ENCODE results near the gene NUDT2.
"Not testable (repeated sequence)": the region's sequence is repeated elsewhere in the genome, so short reads cannot be mapped to it uniquely, and the experiment has no call there.

NUDT2 gene

DNA sequence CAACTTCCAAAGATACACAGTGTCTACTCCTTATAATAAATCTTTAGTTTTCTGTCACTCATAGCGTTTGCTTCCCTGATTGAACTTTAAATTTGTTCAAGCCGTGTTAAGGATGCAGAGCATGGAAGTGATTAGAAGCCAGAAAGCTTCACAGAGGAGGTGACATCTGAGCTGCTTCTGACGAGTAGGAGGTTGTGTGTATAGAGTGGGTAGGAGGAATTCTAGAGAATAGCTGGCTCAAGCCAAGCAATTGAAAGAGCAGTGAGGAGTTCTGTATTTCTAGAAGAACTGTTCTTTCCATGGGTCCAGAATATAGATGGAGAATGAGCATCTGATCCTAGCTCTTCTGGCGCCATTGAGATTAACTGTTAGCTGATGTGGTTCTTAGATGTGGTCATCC lies 6.0 kb downstream of the NUDT2 start:
- DNase-seq (ENCODE audit: low spot score), result no peak

DNA sequence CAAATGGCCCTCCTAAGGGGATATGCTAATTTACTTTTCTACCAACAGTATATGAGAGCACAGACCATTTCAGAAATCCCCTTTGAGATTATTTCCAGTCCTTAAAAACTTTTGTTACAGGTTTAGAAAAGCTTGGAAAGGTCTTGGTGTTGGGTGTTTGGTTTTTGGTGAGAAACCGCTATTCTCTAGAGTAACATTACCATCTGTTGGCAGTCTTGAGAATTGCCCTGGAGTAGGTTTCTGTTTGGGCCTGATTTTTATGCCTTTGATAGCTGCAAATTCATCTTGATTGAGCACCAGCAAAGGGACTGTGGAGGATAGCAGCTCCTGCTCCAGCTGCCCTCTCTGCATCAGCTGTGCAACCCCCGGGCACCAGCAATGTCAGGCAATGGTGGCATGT lies 8.0 kb downstream of the NUDT2 start:
- no peak for DNase-seq (ENCODE audit: low spot score)

DNA sequence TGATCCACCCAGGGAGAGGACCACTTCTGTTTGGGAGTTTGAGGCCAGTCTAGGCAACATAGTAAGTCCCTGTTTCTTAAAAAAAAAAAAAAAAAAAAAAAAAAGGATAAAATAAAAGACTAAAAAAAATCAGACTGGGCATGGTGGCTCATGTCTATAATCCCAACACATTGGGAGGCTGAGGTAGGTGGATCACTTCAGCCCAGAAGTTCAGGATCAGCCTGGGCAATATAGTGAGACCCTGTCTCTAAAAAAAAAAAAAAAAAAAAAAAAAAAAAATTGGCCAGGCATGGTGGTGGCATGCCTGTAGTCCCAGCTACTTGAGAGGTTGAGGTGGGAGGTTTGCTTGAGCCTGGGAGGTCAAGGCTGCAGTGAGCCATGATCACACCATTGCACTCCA lies 8.7 kb downstream of the NUDT2 start:
- DNase-seq (ENCODE audit: low spot score), result not testable (repeated sequence)

DNA sequence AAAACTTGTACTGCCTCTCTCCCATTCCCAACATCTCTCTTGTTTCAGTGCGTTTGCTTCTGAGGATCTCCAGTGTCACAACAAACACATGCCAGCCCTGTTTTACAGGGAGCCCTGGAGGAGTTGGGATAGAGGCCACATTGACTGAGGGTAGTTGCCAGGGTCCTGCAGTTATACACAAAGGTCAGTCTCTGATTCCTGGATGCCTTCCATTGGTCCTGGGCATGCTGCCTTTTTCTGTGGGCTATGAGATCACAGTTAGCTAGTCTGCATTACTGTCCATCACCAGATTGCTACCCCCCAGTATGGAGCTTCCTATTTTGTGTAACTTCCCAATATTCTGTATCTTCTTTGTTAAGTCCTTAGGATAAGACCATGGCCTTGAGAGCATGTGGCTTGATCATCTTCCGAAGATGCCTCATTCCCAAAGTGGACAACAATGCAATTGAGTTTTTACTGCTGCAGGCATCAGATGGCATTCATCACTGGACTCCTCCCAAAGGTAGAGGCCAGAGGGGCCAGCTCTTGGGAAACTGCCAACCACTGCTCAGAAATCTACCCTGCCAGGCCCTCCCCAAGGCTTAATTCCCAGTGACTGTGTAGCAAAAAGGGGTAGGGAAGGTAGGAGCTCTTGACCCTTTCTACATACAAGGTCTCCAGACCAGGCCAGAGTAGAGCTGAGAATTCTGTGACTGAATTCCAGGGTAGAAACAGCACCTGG lies 9.5 kb downstream of the NUDT2 start:
- no peak for DNase-seq (ENCODE audit: low spot score)

DNA sequence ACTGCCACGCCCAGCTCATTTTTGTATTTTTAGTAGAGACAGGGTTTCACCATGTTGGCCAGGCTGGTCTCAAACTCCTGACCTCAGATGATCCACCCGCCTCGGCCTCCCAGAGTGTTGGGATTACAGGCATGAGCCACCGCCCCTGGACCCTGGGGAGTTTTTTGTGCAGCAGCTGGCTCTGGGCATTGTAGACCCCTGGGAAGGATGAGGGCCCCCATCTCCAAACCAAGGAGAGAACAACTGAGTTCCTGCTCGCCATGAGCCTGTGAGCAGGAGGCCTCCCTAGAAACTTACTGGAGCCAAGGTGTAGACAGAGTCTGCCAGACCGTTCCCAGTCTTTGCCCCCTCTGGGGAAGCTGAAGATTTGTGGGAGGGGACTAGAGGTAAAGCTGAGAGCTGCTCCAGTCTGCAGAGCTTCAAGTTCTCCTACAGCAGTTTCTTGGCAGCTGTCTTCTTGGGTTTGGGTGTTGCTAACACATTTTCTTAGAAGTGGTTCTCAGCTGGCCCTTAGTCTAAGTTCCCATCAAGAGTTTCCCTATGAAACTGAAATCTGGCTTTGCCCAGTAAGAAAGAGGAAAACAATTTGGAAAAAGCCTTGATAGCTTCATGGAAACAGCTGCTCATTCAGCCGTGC lies 12.4 kb downstream of the NUDT2 start:
- DNase-seq (ENCODE audit: low spot score), result no peak

DNA sequence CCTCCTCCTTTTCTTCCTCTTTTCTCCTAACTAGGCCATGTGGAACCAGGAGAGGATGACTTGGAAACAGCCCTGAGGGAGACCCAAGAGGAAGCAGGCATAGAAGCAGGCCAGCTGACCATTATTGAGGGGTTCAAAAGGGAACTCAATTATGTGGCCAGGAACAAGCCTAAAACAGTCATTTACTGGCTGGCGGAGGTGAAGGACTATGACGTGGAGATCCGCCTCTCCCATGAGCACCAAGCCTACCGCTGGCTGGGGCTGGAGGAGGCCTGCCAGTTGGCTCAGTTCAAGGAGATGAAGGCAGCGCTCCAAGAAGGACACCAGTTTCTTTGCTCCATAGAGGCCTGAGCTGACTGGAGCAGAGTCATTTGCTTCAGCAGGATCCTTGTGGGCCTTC lies 13.7 kb downstream of the NUDT2 start:
- DNase-seq (ENCODE audit: low spot score), result no peak

DNA sequence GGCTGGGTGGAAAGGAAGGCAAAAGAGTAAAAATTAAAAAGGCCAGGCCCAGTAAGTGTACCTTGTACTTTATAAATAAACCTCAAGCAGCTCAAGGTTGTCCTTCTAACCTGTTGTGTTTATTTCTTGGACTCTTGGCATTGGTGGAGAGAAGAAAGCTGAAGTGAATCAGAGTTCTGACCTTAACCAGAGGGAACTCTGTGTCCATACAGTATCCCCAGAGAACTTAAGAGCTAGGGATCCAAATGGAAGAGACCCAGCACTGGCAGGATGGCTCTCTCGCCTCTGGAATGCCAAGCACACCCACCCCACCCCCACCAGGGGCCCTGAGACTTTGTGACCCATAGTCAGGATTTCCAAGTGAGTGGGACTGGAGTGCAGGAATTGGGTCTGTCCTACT lies 14.2 kb downstream of the NUDT2 start:
- no peak for DNase-seq (ENCODE audit: low spot score)

DNA sequence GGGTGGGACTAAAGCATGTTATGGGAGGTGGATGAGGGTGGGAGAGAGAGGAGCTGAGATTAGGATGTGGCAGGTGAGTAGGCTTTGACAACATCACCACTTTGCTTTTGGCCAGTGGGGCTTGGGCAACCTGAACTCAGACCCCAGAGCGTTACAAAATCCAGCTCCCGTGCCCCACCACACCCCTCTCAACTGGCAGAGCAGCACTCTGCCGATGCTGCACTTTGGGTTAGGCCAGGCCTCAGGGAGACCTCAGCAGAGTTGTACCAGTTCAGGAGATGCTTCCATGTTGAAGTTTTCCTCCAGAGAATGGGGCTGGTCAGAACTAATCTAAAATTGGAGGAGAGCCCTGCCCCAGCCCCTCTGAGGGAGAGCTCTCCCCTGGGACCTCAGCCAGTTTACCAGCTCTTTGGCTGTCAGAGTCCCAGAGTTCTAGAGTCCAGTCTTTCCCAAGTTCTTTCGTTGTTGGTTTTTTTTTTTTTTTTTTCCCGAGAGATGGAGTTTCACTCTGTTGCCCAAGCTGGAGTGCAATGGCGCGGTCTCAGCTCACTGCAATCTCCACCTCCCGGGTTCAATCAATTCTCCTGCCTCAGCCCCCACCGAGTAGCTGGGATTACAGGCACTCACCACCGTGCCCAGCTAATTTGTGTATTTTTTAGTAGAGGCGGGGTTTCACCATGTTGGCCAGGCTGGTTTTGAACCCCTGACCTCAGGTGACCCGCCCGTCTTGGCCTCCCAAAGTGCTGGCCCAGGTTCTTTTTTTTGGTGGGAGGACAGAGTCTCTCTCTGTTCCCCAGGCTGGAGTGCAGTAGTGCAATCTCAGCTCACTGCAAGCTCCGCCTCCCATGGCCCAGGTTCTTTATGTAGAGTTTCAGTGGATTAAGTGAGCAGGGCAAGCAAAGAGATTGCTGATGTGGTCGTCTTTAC lies 17.8 kb downstream of the NUDT2 start:
- no peak for DNase-seq (ENCODE audit: low spot score)

DNA sequence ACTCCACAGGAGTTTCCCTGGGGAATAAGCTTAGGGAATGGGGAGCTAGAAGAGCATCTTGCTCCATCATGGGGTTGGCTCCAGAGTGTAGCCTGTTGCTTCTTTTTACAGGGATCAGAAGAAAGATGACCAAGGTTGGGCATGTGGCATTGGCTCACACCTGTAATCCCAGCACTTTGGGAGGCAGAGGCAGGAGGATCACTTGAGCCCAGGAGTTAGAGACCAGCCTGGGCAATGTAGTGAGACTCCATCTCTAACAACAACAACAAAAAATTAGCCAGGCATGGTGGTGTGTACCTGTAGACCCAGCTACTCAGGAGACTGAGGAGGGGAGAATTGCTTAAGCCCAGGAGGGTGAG lies 18.4 kb downstream of the NUDT2 start:
- no peak for DNase-seq (ENCODE audit: low spot score)

DNA sequence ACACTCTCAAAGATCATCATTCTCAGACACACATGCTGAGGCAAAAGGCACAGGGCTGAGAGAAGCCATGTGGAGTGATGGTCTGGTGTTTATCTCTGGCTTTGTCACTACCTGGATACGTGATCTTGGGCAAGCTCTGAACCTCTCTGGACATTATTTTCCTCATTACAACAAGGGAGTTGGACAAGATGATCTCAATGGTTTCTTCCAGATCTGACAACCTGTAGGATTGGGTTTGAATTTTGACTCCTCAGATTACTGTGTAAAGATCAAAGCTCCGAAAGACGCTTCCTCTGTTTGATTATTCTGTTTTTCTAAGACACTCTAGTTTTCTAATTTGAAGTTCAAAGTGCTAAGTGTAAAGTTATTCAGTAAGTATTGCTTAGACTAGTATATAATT lies 20.0 kb downstream of the NUDT2 start:
- DNase-seq (ENCODE audit: low spot score), result no peak

DNA sequence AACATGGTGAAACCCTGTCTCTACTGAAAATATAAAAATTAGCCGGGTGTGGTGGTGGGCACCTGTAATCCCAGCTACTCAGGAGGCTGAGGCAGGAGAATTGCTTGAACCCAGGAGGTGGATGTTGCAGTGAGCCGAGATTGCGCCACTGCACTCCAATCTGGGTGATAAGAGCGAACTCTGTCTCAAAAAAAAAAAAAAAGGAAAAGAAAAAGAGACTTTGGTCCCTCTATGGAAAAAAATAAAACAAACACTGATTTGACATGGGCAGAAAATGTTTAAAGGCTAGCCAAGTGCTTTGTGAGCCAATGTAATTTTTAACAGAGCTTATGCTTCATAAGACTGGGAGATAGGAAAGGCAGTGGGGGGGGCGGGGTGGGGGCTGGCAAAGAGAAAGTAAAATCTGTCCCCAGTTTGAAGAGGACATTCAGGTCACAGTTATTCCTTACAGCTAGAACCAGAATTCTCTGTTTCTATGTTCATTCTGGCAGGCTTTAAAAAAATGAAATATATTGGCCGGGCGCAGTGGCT lies 22.8 kb downstream of the NUDT2 start:
- not testable (repeated sequence) for DNase-seq (ENCODE audit: low spot score)

DNA sequence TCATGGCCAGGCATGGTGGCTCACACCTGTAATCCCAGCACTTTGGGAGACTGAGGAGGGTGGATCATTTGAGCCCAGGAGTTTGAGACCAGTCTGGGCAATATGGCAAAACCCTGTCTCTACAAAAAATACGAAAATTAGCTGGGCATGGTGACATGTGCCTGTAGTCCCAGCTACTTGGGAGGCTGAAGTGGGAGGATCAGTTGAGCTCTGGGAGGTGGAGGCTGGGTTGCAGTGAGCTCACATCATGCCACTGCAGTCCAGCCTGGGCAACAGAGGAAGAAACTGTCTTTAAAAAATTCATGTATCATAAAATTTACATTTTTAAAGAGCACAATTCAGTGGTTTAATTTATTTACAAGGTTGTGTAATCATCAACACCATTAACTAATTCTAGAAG lies 23.6 kb downstream of the NUDT2 start:
- not testable (repeated sequence) for DNase-seq (ENCODE audit: low spot score)

DNA sequence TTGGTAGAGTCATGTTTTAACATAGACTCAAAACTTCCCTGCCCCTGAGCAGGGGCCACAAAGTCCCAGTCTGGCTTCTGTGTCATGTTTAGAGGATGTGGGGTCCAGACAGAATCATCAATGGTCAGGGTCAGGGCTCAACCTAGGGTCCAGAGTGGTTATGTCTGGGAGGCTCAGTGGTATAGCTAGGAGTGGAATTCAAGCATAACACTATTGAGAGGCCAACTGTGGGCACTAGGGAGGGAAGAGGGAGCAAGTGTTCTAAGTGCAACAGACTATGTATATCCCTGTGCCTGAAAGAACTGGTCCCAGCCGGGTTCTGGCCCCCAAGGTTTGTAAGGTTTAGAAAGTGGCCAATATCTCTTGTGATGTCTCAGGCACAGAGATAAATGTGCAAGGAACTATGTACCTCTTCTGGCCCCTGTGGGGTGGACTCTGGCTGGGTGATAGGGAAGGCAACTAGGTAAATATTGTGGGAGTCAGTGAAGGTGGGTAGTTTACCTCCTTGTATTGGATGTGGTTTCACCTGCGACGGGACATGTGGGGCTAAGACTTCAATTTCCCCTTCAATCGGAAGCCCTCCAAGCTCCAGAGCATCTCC lies 33.3 kb downstream of the NUDT2 start:
- no peak for DNase-seq (ENCODE audit: low spot score)

DNA sequence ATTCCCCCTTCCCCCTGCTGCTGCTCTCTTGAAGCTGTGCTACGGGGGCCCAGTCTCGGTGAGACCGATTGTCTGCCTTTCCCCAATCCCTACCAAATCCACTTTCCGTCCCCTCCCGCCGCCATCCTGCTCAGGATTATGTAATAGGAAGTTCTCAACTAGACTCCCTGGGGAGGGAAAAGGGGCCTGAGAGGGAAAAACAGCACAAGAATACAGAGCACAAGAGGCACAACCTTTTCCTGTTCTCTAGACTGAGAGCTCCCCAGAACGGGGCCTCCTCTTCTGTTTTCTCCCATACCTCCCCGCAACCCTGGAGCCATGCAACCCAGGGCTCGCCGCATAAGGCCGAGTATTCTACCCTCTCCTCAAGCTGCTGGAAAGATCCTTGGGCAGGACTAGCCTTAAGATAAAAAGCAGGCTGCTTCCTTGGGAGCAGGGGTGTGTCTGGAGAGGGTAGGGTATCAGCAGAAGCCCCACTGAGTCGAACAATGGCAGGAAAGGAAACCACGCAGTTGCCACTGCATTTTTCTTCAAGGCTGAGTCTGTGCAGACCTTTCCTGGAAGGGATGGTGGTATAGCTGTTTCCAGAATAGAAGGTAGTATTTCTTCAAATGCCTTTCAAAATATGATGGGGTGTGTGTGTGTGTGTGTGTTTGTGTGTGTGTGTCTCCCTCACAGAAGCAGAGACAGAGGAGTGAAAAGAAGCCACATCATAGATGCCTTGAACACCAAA lies 34.4 kb downstream of the NUDT2 start:
- no peak for DNase-seq (ENCODE audit: low spot score)

DNA sequence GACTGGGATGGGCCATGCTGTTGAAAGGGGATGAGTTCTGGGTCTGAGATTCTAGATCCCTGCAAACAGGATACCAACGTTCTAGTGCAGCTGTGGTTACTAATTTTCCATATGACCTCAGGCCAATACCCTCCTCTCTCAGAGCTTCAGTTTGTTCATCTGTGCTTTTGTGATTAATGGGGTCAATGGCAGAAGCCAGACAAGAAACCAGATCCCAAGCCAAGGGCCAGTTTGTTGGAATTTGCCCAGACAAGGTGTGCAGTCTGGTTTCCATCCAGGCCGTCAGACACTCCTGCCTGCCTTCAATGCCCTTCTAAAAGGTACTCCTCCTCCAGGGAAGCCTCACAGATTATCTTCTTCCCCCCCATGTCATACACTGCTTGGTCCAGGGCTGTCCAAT lies 35.9 kb downstream of the NUDT2 start:
- DNase-seq (ENCODE audit: low spot score), result no peak

DNA sequence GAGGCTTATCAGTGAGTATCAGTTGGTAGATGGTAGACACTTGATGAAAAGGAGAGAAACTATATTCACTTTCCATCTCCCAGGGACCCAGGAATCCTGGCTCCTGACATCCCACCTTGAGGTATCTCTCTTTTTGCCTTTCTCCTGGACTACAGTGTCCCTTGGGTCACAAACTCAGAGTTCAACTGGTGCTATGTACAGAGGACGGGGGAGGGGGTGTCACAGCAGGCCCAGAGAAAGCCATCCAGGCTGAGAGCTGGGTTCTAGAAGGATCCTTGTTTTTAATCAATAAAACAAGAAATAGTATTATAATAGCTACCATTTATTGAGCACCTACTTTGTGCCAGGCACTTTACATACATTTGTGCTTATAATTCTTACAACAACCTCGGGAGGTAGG lies 37.0 kb downstream of the NUDT2 start:
- no peak for DNase-seq (ENCODE audit: low spot score)

DNA sequence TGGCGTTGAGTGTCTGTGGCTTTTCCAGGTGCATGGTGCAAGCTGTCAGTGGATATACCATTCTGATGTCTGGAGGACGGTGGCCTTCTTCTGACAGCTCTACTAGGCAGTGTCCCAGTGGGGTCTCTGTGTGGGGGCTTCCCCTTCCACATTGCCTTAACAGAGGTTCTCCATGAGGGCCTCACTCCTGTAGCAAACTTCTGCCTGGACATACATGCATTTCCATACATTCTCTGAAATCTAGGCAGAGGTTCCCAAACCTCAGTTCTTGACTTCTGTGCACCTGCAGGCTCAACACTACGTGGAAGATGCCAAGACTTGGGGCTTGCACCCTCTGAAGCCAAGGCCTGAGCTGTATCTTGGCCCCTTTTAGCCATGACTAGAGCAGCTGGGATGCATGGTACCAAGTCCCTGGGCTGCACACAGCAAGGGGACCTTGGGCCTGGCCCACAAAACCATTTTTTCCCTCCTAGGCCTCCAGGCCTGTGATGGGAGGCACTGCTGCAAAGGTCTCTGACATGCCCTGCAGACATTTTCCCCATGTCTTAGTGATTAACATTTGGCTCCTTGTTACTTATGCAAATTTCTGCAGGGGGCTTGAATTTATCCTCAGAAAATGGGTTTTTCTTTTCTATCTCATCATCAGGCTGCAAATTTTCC lies 38.5 kb downstream of the NUDT2 start:
- not testable (repeated sequence) for DNase-seq (ENCODE audit: low spot score)

DNA sequence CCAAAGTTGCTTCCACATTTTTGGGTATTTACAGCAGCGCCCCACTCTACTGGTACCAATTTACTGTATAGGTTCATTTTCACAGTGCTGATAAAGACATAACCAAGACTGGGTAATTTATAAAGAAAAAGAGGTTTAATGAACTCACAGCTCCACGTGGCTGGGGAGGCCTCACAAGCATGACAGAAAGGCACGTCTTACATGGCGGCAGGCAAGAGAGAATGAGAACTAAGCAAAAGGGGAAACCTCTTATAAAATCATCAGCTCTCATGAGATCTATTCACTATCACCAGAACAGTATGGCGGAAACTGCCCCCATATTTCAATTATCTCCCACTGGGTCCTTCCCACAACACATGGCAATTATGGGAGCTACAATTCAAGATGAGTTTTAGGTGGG lies 39.4 kb downstream of the NUDT2 start:
- not testable (repeated sequence) for DNase-seq (ENCODE audit: low spot score)

DNA sequence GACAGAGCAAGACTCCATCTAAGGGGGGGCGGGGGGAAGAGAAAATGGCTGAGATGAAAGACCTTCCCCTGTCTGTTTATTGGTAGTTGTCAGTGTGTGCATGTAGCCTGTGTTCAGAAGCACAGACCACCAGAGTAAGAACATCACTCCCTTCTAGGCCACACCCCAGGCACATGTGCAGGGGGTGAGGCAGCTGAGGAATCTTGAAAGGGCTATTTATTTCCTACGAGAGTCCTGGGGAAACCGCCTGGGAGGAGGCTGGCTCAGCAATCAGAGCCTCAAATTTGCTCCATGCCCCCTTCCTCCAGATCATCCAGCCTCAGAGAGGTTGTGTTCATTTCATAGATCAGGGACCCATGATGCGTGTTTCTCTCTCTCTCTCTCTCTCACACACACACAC lies 40.3 kb downstream of the NUDT2 start:
- no peak for DNase-seq (ENCODE audit: low spot score)

DNA sequence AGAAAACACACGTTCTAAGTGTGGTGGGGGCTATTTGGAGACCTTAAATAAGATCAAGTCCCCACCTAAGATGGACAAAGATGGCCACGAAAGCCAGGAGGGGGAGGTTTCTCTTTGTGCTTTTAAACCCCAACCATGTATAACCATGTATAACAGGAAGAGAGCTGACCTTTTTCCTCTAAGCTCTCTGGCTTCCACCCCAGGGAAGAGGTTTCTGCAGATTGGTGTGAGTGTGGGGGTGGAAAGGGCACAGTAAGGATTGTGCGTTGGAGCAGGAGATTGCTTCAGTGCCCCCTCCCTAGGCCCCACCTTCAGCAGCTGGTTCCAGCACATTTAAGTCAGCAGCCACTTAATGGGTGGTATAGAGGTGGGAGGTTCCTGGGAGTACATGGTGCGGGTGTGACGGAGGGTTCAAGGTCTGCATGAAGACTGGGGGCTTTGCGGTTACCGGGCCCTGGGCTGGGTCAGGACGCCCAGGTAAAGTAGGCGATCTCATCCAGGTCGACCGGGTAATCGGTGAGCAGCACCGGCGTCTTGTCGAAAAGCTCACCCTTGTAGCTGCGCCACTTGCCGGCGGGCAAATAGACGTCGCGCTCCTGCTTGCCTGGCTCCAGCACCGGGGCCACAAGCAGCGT lies 41.1 kb downstream of the NUDT2 start:
- no peak for DNase-seq (ENCODE audit: low spot score)

Data from GM03348 (cell line).